Omental fat pad (tissue), 4 donors: ENCODE measurements around the gene HLCS. TPM values are rescaled to one million over a fixed set of nuclear protein-coding genes. Genes with fewer than 3 reads are reported as not detected.
A peak's percentile ranks its signal among the peaks of the same experiment; 100 is the strongest.

Experiments
- ATAC-seq: fragments of 150-250 bp; one replicate; pipeline ENCODE4 v1.9.1; 2016; ENCODE audit warnings: mild to moderate bottlenecking, moderate library complexity; ENCODE audit not compliant: low FRiP score
- DNase-seq: peaks from one replicate; pipeline ENCODE4 v3.0.0-alpha.2; 2019; ENCODE audit warnings: low spot score
- CTCF ChIP-seq, 3 donors: fragments of 450-650 bp; IDR thresholded peaks; one replicate each; pipeline ENCODE4 v1.5.1; 2016 to 2017; ENCODE audit warnings: antibody characterized with exemption in 3 of 3, mild to moderate bottlenecking in 3 of 3, moderate library complexity in 2 of 3
- total RNA-seq, 4 donors: library from RNA; depleted of rRNA; stranded (reverse); fragments of >200 nt; gene quantifications; one replicate each; pipeline ENCODE4 v1.1.0, GENCODE V29; 2016

The HLCS gene
- total RNA-seq, 4 donors from 2014 or later: 14.3 to 19.3 (median 17.6) TPM

GRCh38 chr21:36709030-36709867 lies 257.2 kb downstream of the HLCS start:
- ATAC-seq (peak; percentile 35), DNase-seq (no peak)
- no peak for TF ChIP-seq CTCF (IDR thresholded peaks at IDR 0.05)

- ATAC-seq (no peak), DNase-seq (no peak)
- TF ChIP-seq CTCF (IDR thresholded peaks at IDR 0.05): no peak
Measured at GRCh38 chr21:36708286-36709029, 258.0 kb downstream of the HLCS start.

- no peak for DNase-seq
- TF ChIP-seq CTCF (IDR thresholded peaks at IDR 0.05): no peak
- ATAC-seq: no peak
Measured at GRCh38 chr21:36707763-36708285, 258.6 kb downstream of the HLCS start.

- ATAC-seq: no peak
- no peak for TF ChIP-seq CTCF (IDR thresholded peaks at IDR 0.05)
- no peak for DNase-seq
Measured at GRCh38 chr21:36706951-36707762, 259.3 kb downstream of the HLCS start.

- no peak for TF ChIP-seq CTCF (IDR thresholded peaks at IDR 0.05)
- DNase-seq: no peak
- ATAC-seq: no peak
Measured at GRCh38 chr21:36706482-36706852, 260.0 kb downstream of the HLCS start.

GRCh38 chr21:36705679-36706481 lies 260.6 kb downstream of the HLCS start:
- DNase-seq: no peak
- no peak for TF ChIP-seq CTCF (IDR thresholded peaks at IDR 0.05)

More at GRCh38 chr21:36705679-36706481, 260.6 kb downstream of the HLCS start:
- ATAC-seq: no peak
